ENCODE measurements around the gene CACNA1C.
A peak's percentile ranks its signal among the peaks of the same experiment; 100 is the strongest.

Gene CACNA1C

GRCh38 chr12:2172491-2173214, 119.9 kb downstream of the CACNA1C start:
- no peak for DNase-seq

- DNase-seq: no peak
These were observed 121.2 kb downstream of the CACNA1C start for GRCh38 chr12:2173971-2174370.

GRCh38 chr12:2177003-2177402, 124.2 kb downstream of the CACNA1C start:
- DNase-seq: no peak

GRCh38 chr12:2177751-2178150, 125.0 kb downstream of the CACNA1C start:
- no peak for DNase-seq

- DNase-seq: no peak
These were observed 126.3 kb downstream of the CACNA1C start for GRCh38 chr12:2179058-2179457.

GRCh38 chr12:2179953-2180736, 127.4 kb downstream of the CACNA1C start:
- peak; percentile 85 for DNase-seq

GRCh38 chr12:2180737-2181082, 127.9 kb downstream of the CACNA1C start:
- DNase-seq: no peak

- DNase-seq: peak; percentile 5
These were observed 131.1 kb downstream of the CACNA1C start for GRCh38 chr12:2183556-2184541.

GRCh38 chr12:2185751-2186341, 133.1 kb downstream of the CACNA1C start:
- no peak for DNase-seq

- DNase-seq: no peak
These were observed 134.6 kb downstream of the CACNA1C start for GRCh38 chr12:2187195-2187945.

- DNase-seq: no peak
These were observed 137.3 kb downstream of the CACNA1C start for GRCh38 chr12:2190085-2190484.

- DNase-seq: no peak
These were observed 138.2 kb downstream of the CACNA1C start for GRCh38 chr12:2190896-2191533.

- DNase-seq: no peak
These were observed 138.9 kb downstream of the CACNA1C start for GRCh38 chr12:2191534-2192153.

GRCh38 chr12:2192231-2192630, 139.4 kb downstream of the CACNA1C start:
- DNase-seq: no peak

- DNase-seq: no peak
These were observed 141.3 kb downstream of the CACNA1C start for GRCh38 chr12:2194060-2194459.

GRCh38 chr12:2194571-2194970, 141.8 kb downstream of the CACNA1C start:
- DNase-seq: no peak

GRCh38 chr12:2195085-2195484, 142.3 kb downstream of the CACNA1C start:
- no peak for DNase-seq

GRCh38 chr12:2198005-2198501, 145.3 kb downstream of the CACNA1C start:
- DNase-seq: peak; percentile 35

- DNase-seq: no peak
These were observed 145.8 kb downstream of the CACNA1C start for GRCh38 chr12:2198542-2198941.

- DNase-seq: no peak
These were observed 153.2 kb downstream of the CACNA1C start for GRCh38 chr12:2205996-2206395.

Measured in amniotic stem cell (primary cell).